Liver (tissue), 9 donors: ENCODE data around the gene MLXIP. TPM values are rescaled to one million over a fixed set of nuclear protein-coding genes. Genes with fewer than 3 reads are reported as not detected.

Experiments used
- DNase-seq: peaks from one replicate; pipeline ENCODE4 v3.0.0-alpha.2; 2017; ENCODE audit warnings: low spot score
- H3K27ac ChIP-seq, 2 donors: one replicate each; pipeline ENCODE4 v1.7.0; 2013; ENCODE audit warnings: inconsistent platforms in 2 of 2, low read length in 2 of 2, control low read depth in 1 of 2, low read depth in 1 of 2, mild to moderate bottlenecking in 1 of 2
- H3K27me3 ChIP-seq, 4 donors: one replicate each; pipeline versions ENCODE4 v1.6.1 to v1.7.0; 2013; ENCODE audit warnings: low read length in 3 of 4, inconsistent platforms in 1 of 4, mild to moderate bottlenecking in 1 of 4, moderate library complexity in 1 of 4; ENCODE audit not compliant: control insufficient read depth in 4 of 4, insufficient read depth in 4 of 4
- H3K36me3 ChIP-seq, 4 donors: one replicate each; pipeline versions ENCODE4 v1.6.1 to v1.7.0; 2013; ENCODE audit warnings: low read length in 3 of 4, mild to moderate bottlenecking in 3 of 4, low read depth in 1 of 4, moderate library complexity in 1 of 4; ENCODE audit not compliant: control insufficient read depth in 4 of 4, insufficient read depth in 3 of 4
- H3K4me1 ChIP-seq, 4 donors: one replicate each; pipeline versions ENCODE4 v1.6.1 to v1.7.0; 2013; ENCODE audit warnings: low read length in 3 of 4, mild to moderate bottlenecking in 3 of 4, moderate library complexity in 1 of 4; ENCODE audit not compliant: control insufficient read depth in 4 of 4, insufficient read depth in 4 of 4
- H3K4me3 ChIP-seq, 3 donors: one replicate each; pipeline versions ENCODE4 v1.6.1 to v1.7.0; 2013; ENCODE audit warnings: low read length in 3 of 3, control low read depth in 1 of 3, low read depth in 1 of 3, mild to moderate bottlenecking in 1 of 3
- H3K9ac ChIP-seq, 2 donors: one replicate each; pipeline ENCODE4 v1.7.0; 2013; ENCODE audit warnings: low read length in 2 of 2, mild to moderate bottlenecking in 2 of 2, moderate library complexity in 2 of 2, control low read depth in 1 of 2, low read depth in 1 of 2
- H3K9me3 ChIP-seq, 4 donors: one replicate each; pipeline versions ENCODE4 v1.6.1 to v1.7.0; 2013; ENCODE audit warnings: low read length in 3 of 4; ENCODE audit not compliant: control insufficient read depth in 4 of 4
- ATF3 ChIP-seq: IDR thresholded peaks from 2 replicates; pipeline ENCODE4 v1.6.1; 2016; ENCODE audit warnings: antibody characterized with exemption
- CTCF ChIP-seq: fragments of 150-350 bp; IDR thresholded peaks from 2 replicates; pipeline ENCODE4 v1.5.1; 2017; ENCODE audit warnings: improper control_type of control experiment, low read depth, low read length; ENCODE audit not compliant: missing input control
- EGR1 ChIP-seq, 2 donors: IDR thresholded peaks; 2 replicates each; pipeline ENCODE4 v1.6.1; 2016 to 2018; ENCODE audit warnings: antibody characterized with exemption in 2 of 2, low read depth in 2 of 2
- FOXA1 ChIP-seq: IDR thresholded peaks from 2 replicates; pipeline ENCODE4 v1.6.1; 2016; ENCODE audit warnings: antibody characterized with exemption
- FOXA2 ChIP-seq: IDR thresholded peaks from 2 replicates; pipeline ENCODE4 v1.6.1; 2016; ENCODE audit warnings: antibody characterized with exemption
- GABPA ChIP-seq, 2 donors: IDR thresholded peaks in 1 of 2; conservative IDR thresholded peaks in 1 of 2; 2 replicates each; pipeline ENCODE4 v1.6.1; 2016; ENCODE audit warnings: antibody characterized with exemption in 2 of 2, mild to moderate bottlenecking in 1 of 2, moderate library complexity in 1 of 2
- HNF4A ChIP-seq, 2 donors: conservative IDR thresholded peaks; 2 replicates each; pipeline ENCODE4 v1.6.1; 2016; ENCODE audit warnings: antibody characterized with exemption in 2 of 2, mild to moderate bottlenecking in 2 of 2
- HNF4G ChIP-seq: IDR thresholded peaks from 2 replicates; pipeline ENCODE4 v1.6.1; 2016; ENCODE audit warnings: antibody characterized with exemption
- JUND ChIP-seq, 2 donors: IDR thresholded peaks; 2 replicates each; pipeline ENCODE4 v1.6.1; 2016; ENCODE audit warnings: antibody characterized with exemption in 2 of 2
- MAX ChIP-seq: IDR thresholded peaks from 2 replicates; pipeline ENCODE4 v1.6.1; 2016; ENCODE audit warnings: antibody characterized with exemption
- NR2F2 ChIP-seq: IDR thresholded peaks from 2 replicates; pipeline ENCODE4 v1.6.1; 2016; ENCODE audit warnings: antibody characterized with exemption
- RAD21 ChIP-seq, 2 donors: IDR thresholded peaks; 2 replicates each; pipeline ENCODE4 v1.6.1; 2016; ENCODE audit warnings: antibody characterized with exemption in 2 of 2, mild to moderate bottlenecking in 2 of 2
- REST ChIP-seq: IDR thresholded peaks from 2 replicates; pipeline ENCODE4 v1.6.1; 2016; ENCODE audit warnings: antibody characterized with exemption, mild to moderate bottlenecking
- RXRA ChIP-seq, 2 donors: IDR thresholded peaks; 2 replicates each; pipeline ENCODE4 v1.6.1; 2017 to 2018; ENCODE audit warnings: antibody characterized with exemption in 2 of 2, mild to moderate bottlenecking in 1 of 2
- SP1 ChIP-seq: IDR thresholded peaks from 2 replicates; pipeline ENCODE4 v1.6.1; 2018; ENCODE audit warnings: antibody characterized with exemption, mild to moderate bottlenecking
- TAF1 ChIP-seq: conservative IDR thresholded peaks from 2 replicates; pipeline ENCODE4 v1.6.1; 2016; ENCODE audit warnings: antibody characterized with exemption, mild to moderate bottlenecking
- YY1 ChIP-seq: IDR thresholded peaks from 2 replicates; pipeline ENCODE4 v1.6.1; 2016; ENCODE audit warnings: antibody characterized with exemption, mild to moderate bottlenecking
- ZBTB33 ChIP-seq: IDR thresholded peaks from 2 replicates; pipeline ENCODE4 v1.6.1; 2016; ENCODE audit warnings: antibody characterized with exemption
- WGBS: extraction: QIAGEN DNeasy Blood & Tissue Kit; methylation state at CpG from one replicate; pipeline ENCODE4 v1.1.7; 2013; 5-methylcytosine and 5-hydroxymethylcytosine counted together
- polyA plus RNA-seq, 2 donors: library from polyadenylated mRNA; stranded (reverse) in 1 of 2; unstranded in 1 of 2; fragments of 200-250 nt in 1 of 2; fragments of >200 nt in 1 of 2; fragmentation: Nextera tagmentation in 1 of 2; extraction: Ambion mirVana in 1 of 2; gene quantifications; one replicate each; pipeline versions ENCODE4 v1.2.1 to v1.2.3, GENCODE V29; 2013 to 2015
- total RNA-seq, 2 donors: library from RNA; depleted of rRNA; stranded (reverse); fragments of >200 nt; gene quantifications; one replicate each; pipeline ENCODE4 v1.2.3, GENCODE V29; 2014
- donor health status: healthy.
- donor health status: healthy.
- donor health status: healthy.
- donor health status: healthy.
- donor health status: healthy.

Gene MLXIP
- total and polyA plus RNA-seq, 4 donors, result 10.6 to 19.5 (median 11.0) TPM

GRCh38 chr12:122100568-122100967 is 22.0 kb downstream of the MLXIP start:
- no peak overlapping the region for H3K9ac ChIP-seq
- no peak overlapping the region for H3K27ac ChIP-seq

GRCh38 chr12:122102331-122102730 is 23.8 kb downstream of the MLXIP start:
- Histone ChIP-seq H3K27me3 (no peaks in the 10 kb centered on the region), H3K4me1 (peaks cover 15 to 36% (median 22%) of the 10 kb centered on the region in 4 donors), H3K4me3 (no peak overlapping the region), H3K9me3 (no peaks in the 10 kb centered on the region), H3K9ac (no peak overlapping the region), H3K27ac (no peak overlapping the region), H3K36me3 (no peaks in the 10 kb centered on the region)
- WGBS, result 92% methylated on average over 3 of the region's 3 CpGs
- TF ChIP-seq ZBTB33 (no peak), HNF4A (conservative IDR thresholded peaks at IDR 0.05) (no peak), YY1 (no peak), HNF4G (no peak), ATF3 (no peak), MAX (no peak), FOXA1 (no peak), GABPA (IDR thresholded peaks at IDR 0.05 in 1 of 2, conservative IDR thresholded peaks at IDR 0.05 in 1 of 2) (no peak), JUND (IDR thresholded peaks at IDR 0.05) (no peak), SP1 (no peak), EGR1 (IDR thresholded peaks at IDR 0.05; ENCODE audit: low read depth in 2 of 2) (no peak), RXRA (IDR thresholded peaks at IDR 0.05) (no peak), NR2F2 (no peak), TAF1 (no peak), RAD21 (IDR thresholded peaks at IDR 0.05) (no peak), FOXA2 (no peak), REST (no peak), CTCF (no peak)
- no peak for DNase-seq

More at GRCh38 chr12:122100568-122100967, 22.0 kb downstream of the MLXIP start:
- Histone ChIP-seq H3K9me3 (no peaks in the 10 kb centered on the region), H3K4me3 (no peak overlapping the region), H3K4me1 (peaks cover 19 to 34% (median 27%) of the 10 kb centered on the region in 4 donors), H3K27me3 (no peaks in the 10 kb centered on the region), H3K36me3 (no peaks in the 10 kb centered on the region)
- WGBS, result 91% methylated on average over 1 of the region's 1 CpG
- DNase-seq, result no peak
- TF ChIP-seq JUND (IDR thresholded peaks at IDR 0.05) (no peak), RXRA (IDR thresholded peaks at IDR 0.05) (no peak), EGR1 (IDR thresholded peaks at IDR 0.05; ENCODE audit: low read depth in 2 of 2) (no peak), RAD21 (IDR thresholded peaks at IDR 0.05) (no peak)
